Stimulated activated memory B cell treated with anti-CD40 and anti-IgM and Interleukin-4, amounts not matched to agents 10 μg/mL and 1 μg/mL and 100 μg/mL, for 72 hours (primary cell): ENCODE results near the gene ZNF496.
"Not testable (repeated sequence)": the region's sequence is repeated elsewhere in the genome, so short reads cannot be mapped to it uniquely, and the experiment has no call there.

Experiments
- ATAC-seq: fragments of 150-1000 bp; cut with Tn5 transposase; 2 replicates; pipeline ENCODE4 v1.10.0; 2021
- H3K27ac Mint-ChIP-seq: one replicate; pipeline ENCODE4 v1.8.0; 2022; ENCODE audit warnings: mild to moderate bottlenecking, mixed read lengths
- H3K27me3 Mint-ChIP-seq: one replicate; pipeline ENCODE4 v1.8.0; 2022; ENCODE audit warnings: mixed read lengths
- H3K36me3 Mint-ChIP-seq: one replicate; pipeline ENCODE4 v1.8.0; 2022; ENCODE audit warnings: mixed read lengths
- H3K4me1 Mint-ChIP-seq: one replicate; pipeline ENCODE4 v1.8.0; 2022; ENCODE audit warnings: mixed read lengths
- H3K4me3 Mint-ChIP-seq: one replicate; pipeline ENCODE4 v1.8.0; 2022; ENCODE audit warnings: mild to moderate bottlenecking, moderate library complexity, mixed read lengths
- H3K9me3 Mint-ChIP-seq: one replicate; pipeline ENCODE4 v1.8.0; 2022; ENCODE audit warnings: mixed read lengths

Gene ZNF496

GRCh38 chr1:247331525-247332214 is at the start of gene ZNF496:
TSS of gene ZNF496 (minus strand) at chr1:247331867. CDS start at chr1:247329578, 2,289 bp downstream.
- H3K27me3 Mint-ChIP-seq = no peaks in the 10 kb centered on the region
- peaks cover 37% of the 10 kb centered on the region for H3K36me3 Mint-ChIP-seq
- no peaks in the 10 kb centered on the region for H3K9me3 Mint-ChIP-seq
- peak; percentile 84 for ATAC-seq
- peak within 1 kb of the TSS; percentile 83 for H3K27ac Mint-ChIP-seq
- H3K4me3 Mint-ChIP-seq = peak within 1 kb of the TSS; percentile 97
- H3K4me1 Mint-ChIP-seq = peaks cover 37% of the 10 kb centered on the region

- Mint-ChIP-seq H3K27me3 (peaks cover 25% of the 10 kb centered on the region), H3K4me1 (no peaks in the 10 kb centered on the region), H3K4me3 (no peak overlapping the region), H3K27ac (no peak overlapping the region), H3K36me3 (no peaks in the 10 kb centered on the region), H3K9me3 (no peaks in the 10 kb centered on the region)
- ATAC-seq = no peak
These were observed 46.8 kb upstream of the ZNF496 start for GRCh38 chr1:247378334-247379073.

GRCh38 chr1:247377656-247378055 is 46.0 kb upstream of the ZNF496 start:
- not testable (repeated sequence) for H3K36me3 Mint-ChIP-seq, H3K4me1 Mint-ChIP-seq, H3K27ac Mint-ChIP-seq, ATAC-seq, H3K9me3 Mint-ChIP-seq, H3K4me3 Mint-ChIP-seq
- H3K27me3 Mint-ChIP-seq = peaks cover 26% of the 10 kb centered on the region

- no peak overlapping the region for H3K27ac Mint-ChIP-seq
- peaks cover 8% of the 10 kb centered on the region for H3K4me1 Mint-ChIP-seq
- H3K27me3 Mint-ChIP-seq = peaks cover 35% of the 10 kb centered on the region
- no peaks in the 10 kb centered on the region for H3K9me3 Mint-ChIP-seq
- no peak for ATAC-seq
- H3K36me3 Mint-ChIP-seq = no peaks in the 10 kb centered on the region
- no peak overlapping the region for H3K4me3 Mint-ChIP-seq
These were observed 45.0 kb upstream of the ZNF496 start for GRCh38 chr1:247376659-247377058.

GRCh38 chr1:247375747-247376146 is 44.1 kb upstream of the ZNF496 start:
- Mint-ChIP-seq H3K27me3 (peaks cover 35% of the 10 kb centered on the region), H3K9me3 (no peaks in the 10 kb centered on the region), H3K4me3 (no peak overlapping the region), H3K36me3 (no peaks in the 10 kb centered on the region), H3K4me1 (peaks cover 8% of the 10 kb centered on the region), H3K27ac (no peak overlapping the region)
- ATAC-seq = no peak

DNA sequence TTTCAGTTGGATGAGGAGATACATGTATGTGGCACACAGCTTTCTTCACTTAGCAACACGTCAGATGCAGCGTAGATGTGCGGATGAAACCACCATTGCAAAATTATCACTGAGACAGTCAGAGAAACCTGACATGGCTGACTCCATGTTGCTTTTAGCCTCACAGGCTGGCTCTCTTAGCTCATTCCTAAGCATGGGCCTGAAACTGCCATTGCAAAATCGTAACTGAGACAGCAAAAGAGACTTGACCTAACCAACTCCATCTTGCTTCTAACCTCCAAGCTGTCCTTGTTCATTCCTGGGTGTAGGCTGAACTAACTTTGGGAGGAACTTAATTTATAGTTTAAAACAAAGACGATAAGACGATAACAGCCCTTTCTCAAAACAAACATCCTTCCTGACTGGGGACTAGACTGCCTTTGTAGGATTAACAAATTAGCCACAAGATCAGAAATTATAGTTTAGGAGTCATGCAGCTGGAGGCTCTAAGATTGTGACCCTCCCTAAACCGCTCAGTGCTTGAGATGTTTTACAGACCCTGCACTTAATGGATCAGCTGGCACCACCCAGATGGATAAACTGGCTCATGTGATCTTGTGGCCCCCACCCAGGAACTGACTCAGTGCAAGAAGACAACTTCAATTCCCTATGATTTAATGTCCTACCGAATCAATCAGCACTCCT is 43.1 kb upstream of the ZNF496 start:
- not testable (repeated sequence) for H3K4me3 Mint-ChIP-seq, H3K36me3 Mint-ChIP-seq, ATAC-seq, H3K4me1 Mint-ChIP-seq, H3K27ac Mint-ChIP-seq, H3K9me3 Mint-ChIP-seq
- peaks cover 34% of the 10 kb centered on the region for H3K27me3 Mint-ChIP-seq

DNA sequence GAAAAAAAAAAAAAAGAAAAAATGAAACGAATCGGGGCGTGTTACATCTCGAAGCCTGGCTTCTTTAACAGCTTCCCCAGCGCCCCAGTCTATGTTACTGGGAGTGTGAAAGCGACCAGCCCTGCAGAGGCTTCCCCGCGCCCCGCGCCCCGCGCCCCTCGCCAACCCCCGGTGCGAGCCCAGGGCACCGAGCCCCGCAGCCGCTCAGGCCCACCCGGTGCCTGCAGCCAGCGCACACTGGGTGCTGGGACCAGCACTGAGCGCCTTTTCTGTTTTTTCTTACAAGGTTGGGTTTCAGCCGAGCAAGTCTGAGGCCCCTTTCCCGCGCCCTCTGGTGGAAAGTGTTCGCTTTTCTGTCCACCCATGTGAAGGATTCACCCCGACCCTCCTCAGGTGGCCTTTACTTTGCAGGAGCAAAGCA is 42.1 kb upstream of the ZNF496 start:
- Mint-ChIP-seq H3K9me3 (no peaks in the 10 kb centered on the region), H3K36me3 (no peaks in the 10 kb centered on the region), H3K4me3 (peak overlapping the region; percentile 60), H3K27ac (no peak overlapping the region), H3K27me3 (peaks cover 23% of the 10 kb centered on the region), H3K4me1 (peaks cover 12% of the 10 kb centered on the region)
- peak; percentile 75 for ATAC-seq

DNA sequence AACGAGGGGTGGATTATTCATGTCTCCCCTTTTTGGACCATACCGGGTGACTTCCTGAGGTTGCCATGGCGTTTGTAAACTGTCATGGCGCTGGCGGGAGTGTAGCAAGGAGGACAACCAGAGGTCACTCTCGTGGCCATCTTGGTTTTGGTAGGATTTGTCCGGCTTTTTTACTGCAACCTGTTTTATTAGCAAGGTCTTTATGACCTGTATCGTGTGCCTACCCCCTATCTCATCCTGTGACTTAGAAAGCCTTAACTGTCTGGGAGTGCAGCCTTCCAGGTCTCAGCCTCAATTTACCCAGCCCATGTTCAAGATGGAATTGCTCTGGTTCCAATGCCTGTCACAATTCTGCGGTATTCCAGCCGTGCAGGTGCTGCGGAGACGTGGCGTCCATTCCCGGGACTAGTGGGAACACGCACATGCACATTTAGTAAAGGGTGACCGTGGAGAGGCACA is 40.2 kb upstream of the ZNF496 start:
- peaks cover 13% of the 10 kb centered on the region for H3K4me1 Mint-ChIP-seq
- no peak overlapping the region for H3K27ac Mint-ChIP-seq
- no peaks in the 10 kb centered on the region for H3K36me3 Mint-ChIP-seq
- H3K4me3 Mint-ChIP-seq = no peak overlapping the region
- H3K9me3 Mint-ChIP-seq = peaks cover 4% of the 10 kb centered on the region
- ATAC-seq = no peak
- peaks cover 18% of the 10 kb centered on the region for H3K27me3 Mint-ChIP-seq

GRCh38 chr1:247370786-247371732 is 39.4 kb upstream of the ZNF496 start:
- no peak overlapping the region for H3K4me3 Mint-ChIP-seq
- H3K36me3 Mint-ChIP-seq = peaks cover under 1% of the 10 kb centered on the region
- peaks cover 13% of the 10 kb centered on the region for H3K4me1 Mint-ChIP-seq
- H3K9me3 Mint-ChIP-seq = peaks cover 6% of the 10 kb centered on the region
- H3K27me3 Mint-ChIP-seq = peaks cover 22% of the 10 kb centered on the region
- no peak for ATAC-seq
- no peak overlapping the region for H3K27ac Mint-ChIP-seq

- Mint-ChIP-seq H3K4me1 (peaks cover 13% of the 10 kb centered on the region), H3K36me3 (peaks cover 5% of the 10 kb centered on the region), H3K9me3 (peaks cover 14% of the 10 kb centered on the region), H3K27ac (no peak overlapping the region), H3K27me3 (peaks cover 34% of the 10 kb centered on the region), H3K4me3 (no peak overlapping the region)
- no peak for ATAC-seq
These were observed 37.0 kb upstream of the ZNF496 start for GRCh38 chr1:247368490-247369145.

- Mint-ChIP-seq H3K36me3 (peaks cover 5% of the 10 kb centered on the region), H3K27ac (no peak overlapping the region), H3K4me1 (peaks cover 11% of the 10 kb centered on the region), H3K9me3 (peaks cover 14% of the 10 kb centered on the region), H3K4me3 (no peak overlapping the region), H3K27me3 (peaks cover 41% of the 10 kb centered on the region)
- ATAC-seq = no peak
These were observed 36.2 kb upstream of the ZNF496 start for GRCh38 chr1:247367786-247368422.

- ATAC-seq = no peak
- Mint-ChIP-seq H3K4me1 (peaks cover 5% of the 10 kb centered on the region), H3K36me3 (peaks cover 5% of the 10 kb centered on the region), H3K27me3 (peaks cover 36% of the 10 kb centered on the region), H3K9me3 (peaks cover 14% of the 10 kb centered on the region), H3K4me3 (no peak overlapping the region), H3K27ac (no peak overlapping the region)
These were observed 35.4 kb upstream of the ZNF496 start for GRCh38 chr1:247366926-247367645.

- H3K4me3 Mint-ChIP-seq, H3K4me1 Mint-ChIP-seq, H3K36me3 Mint-ChIP-seq, ATAC-seq, H3K27ac Mint-ChIP-seq: not testable (repeated sequence)
- Mint-ChIP-seq H3K9me3 (peaks cover 14% of the 10 kb centered on the region), H3K27me3 (peaks cover 37% of the 10 kb centered on the region)
These were observed 34.7 kb upstream of the ZNF496 start for GRCh38 chr1:247366345-247366744.
